Subcutaneous abdominal adipose tissue (tissue), 5 donors: Measurements from ENCODE around the gene CAMSAP3.

Source experiments
- H3K27ac ChIP-seq: one replicate; pipeline ENCODE4 v1.7.0; 2013; ENCODE audit warnings: low read depth, mild to moderate bottlenecking, inconsistent platforms, low read length, moderate library complexity
- H3K27me3 ChIP-seq, 5 donors: one replicate each; pipeline ENCODE4 v1.7.0; 2013; ENCODE audit warnings: low read length in 5 of 5, inconsistent platforms in 1 of 5; ENCODE audit not compliant: control insufficient read depth in 5 of 5, insufficient read depth in 4 of 5
- H3K36me3 ChIP-seq, 5 donors: one replicate each; pipeline ENCODE4 v1.7.0; 2013; ENCODE audit warnings: low read length in 5 of 5; ENCODE audit not compliant: control insufficient read depth in 5 of 5, insufficient read depth in 5 of 5
- H3K4me1 ChIP-seq, 5 donors: one replicate each; pipeline ENCODE4 v1.7.0; 2013; ENCODE audit warnings: low read length in 5 of 5, mild to moderate bottlenecking in 3 of 5, moderate library complexity in 1 of 5; ENCODE audit not compliant: control insufficient read depth in 5 of 5, insufficient read depth in 5 of 5
- H3K4me3 ChIP-seq, 5 donors: one replicate each; pipeline ENCODE4 v1.7.0; 2013; ENCODE audit warnings: low read length in 5 of 5, low read depth in 1 of 5
- H3K9ac ChIP-seq, 5 donors: one replicate each; pipeline ENCODE4 v1.7.0; 2013; ENCODE audit warnings: low read length in 5 of 5, mild to moderate bottlenecking in 4 of 5, moderate library complexity in 3 of 5
- H3K9me3 ChIP-seq, 5 donors: one replicate each; pipeline ENCODE4 v1.7.0; 2013; ENCODE audit warnings: low read length in 5 of 5; ENCODE audit not compliant: control insufficient read depth in 5 of 5
- donor health status: healthy.
- donor health status: healthy.
- donor health status: healthy.
- donor health status: healthy.
- donor health status: healthy.

CAMSAP3 gene

DNA sequence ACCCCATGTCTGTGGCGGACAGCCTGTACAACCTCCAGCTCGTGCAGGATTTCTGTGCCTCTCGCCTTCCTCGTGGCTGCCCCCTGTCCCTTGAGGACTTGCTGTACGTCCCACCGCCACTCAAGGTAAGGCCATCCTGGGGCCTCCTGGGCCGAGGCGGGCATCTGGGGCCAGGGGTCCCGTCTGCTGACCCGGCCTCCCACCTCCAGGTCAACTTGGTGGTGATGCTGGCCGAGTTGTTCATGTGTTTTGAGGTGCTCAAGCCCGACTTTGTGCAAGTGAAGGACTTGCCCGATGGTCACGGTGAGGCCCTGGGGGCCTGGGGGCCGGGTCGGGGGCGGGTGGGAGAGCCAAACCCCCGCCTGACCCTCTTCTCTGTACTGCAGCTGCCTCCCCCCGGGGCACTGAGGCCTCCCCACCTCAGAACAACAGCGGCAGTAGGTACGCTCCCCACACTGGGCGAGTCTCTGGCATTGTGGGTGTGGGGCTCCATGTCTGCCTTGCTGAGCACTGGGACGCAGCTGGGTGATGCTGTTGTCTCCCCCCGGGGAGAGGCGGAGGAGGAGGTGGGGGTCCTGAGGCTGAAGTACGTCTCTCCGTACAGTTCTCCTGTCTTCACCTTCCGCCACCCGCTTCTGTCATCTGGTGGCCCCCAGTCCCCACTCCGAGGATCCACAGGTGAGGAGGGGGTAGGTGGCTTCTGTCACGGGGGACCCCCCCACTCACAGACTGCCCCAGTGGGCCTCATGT, 15.0 kb downstream of the CAMSAP3 start:
- Histone ChIP-seq H3K4me3 (no peak overlapping the region), H3K27ac (no peak overlapping the region), H3K4me1 (no peaks in the 10 kb centered on the region), H3K9me3 (no peaks in the 10 kb centered on the region), H3K27me3 (peaks cover under 1 to 7% (median 5%) of the 10 kb centered on the region in 5 donors), H3K36me3 (no peaks in the 10 kb centered on the region), H3K9ac (no peak overlapping the region)

DNA sequence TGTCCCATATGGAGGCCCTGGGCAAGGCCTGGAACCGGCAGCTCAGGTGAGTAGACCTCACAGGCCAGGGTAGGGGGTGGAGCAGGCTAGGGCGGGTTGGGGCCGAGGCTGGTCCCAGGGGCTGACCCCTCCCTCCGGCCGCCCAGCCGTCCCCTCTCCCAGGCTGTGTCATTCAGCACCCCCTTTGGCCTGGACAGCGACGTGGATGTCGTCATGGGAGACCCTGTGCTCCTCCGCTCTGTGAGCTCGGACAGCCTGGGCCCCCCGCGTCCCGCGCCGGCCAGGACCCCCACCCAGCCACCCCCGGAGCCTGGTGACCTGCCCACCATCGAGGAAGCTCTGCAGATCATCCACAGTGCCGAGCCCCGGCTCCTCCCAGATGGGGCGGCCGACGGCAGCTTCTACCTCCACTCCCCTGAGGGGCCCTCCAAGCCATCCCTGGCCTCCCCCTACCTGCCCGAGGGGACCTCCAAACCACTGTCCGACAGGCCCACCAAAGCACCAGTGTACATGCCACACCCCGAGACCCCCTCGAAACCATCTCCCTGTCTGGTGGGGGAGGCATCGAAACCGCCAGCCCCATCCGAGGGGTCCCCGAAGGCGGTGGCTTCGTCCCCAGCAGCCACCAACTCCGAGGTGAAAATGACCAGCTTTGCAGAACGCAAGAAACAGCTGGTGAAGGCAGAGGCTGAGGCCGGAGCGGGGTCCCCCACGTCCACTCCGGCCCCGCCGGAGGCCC, 16.0 kb downstream of the CAMSAP3 start:
- Histone ChIP-seq H3K4me1 (no peaks in the 10 kb centered on the region), H3K4me3 (no peak overlapping the region), H3K36me3 (no peaks in the 10 kb centered on the region), H3K27me3 (peaks cover 0 to 5% (median 2%) of the 10 kb centered on the region in 5 donors), H3K9me3 (no peaks in the 10 kb centered on the region), H3K9ac (no peak overlapping the region), H3K27ac (no peak overlapping the region)

DNA sequence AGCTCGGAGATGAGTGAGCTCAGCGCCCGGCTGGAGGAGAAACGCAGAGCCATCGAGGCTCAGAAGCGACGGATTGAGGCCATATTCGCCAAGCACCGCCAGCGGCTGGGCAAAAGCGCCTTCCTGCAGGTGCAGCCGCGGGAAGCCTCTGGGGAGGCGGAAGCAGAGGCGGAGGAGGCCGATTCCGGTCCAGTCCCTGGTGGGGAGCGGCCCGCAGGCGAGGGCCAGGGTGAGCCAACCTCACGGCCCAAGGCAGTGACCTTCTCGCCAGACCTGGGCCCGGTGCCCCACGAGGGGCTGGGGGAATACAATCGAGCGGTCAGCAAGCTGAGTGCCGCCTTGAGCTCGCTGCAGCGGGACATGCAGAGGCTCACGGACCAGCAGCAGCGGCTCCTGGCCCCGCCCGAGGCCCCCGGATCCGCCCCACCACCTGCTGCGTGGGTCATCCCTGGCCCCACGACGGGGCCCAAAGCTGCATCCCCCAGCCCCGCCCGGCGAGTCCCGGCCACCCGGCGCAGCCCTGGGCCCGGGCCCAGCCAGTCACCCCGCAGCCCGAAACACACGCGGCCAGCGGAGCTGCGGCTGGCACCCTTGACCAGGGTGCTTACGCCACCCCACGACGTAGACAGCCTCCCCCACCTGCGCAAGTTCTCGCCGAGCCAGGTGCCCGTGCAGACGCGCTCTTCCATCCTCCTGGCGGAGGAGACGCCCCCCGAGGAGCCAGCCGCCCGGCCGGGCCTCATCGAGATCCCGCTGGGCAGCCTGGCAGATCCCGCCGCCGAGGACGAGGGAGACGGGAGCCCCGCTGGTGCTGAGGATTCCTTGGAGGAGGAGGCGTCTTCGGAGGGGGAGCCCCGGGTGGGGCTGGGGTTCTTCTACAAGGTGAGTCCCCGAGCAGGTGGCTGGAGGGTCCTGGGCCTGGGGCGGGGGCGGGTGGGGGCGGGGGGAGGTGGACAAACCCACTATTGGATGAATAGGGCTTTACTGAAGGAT, 16.9 kb downstream of the CAMSAP3 start:
- H3K27ac ChIP-seq = no peak overlapping the region
- H3K36me3 ChIP-seq = no peaks in the 10 kb centered on the region
- peaks cover 0 to 5% (median 0%) of the 10 kb centered on the region in 5 donors for H3K27me3 ChIP-seq
- no peaks in the 10 kb centered on the region for H3K9me3 ChIP-seq
- no peak overlapping the region for H3K9ac ChIP-seq
- H3K4me3 ChIP-seq = no peak overlapping the region
- H3K4me1 ChIP-seq = no peaks in the 10 kb centered on the region

DNA sequence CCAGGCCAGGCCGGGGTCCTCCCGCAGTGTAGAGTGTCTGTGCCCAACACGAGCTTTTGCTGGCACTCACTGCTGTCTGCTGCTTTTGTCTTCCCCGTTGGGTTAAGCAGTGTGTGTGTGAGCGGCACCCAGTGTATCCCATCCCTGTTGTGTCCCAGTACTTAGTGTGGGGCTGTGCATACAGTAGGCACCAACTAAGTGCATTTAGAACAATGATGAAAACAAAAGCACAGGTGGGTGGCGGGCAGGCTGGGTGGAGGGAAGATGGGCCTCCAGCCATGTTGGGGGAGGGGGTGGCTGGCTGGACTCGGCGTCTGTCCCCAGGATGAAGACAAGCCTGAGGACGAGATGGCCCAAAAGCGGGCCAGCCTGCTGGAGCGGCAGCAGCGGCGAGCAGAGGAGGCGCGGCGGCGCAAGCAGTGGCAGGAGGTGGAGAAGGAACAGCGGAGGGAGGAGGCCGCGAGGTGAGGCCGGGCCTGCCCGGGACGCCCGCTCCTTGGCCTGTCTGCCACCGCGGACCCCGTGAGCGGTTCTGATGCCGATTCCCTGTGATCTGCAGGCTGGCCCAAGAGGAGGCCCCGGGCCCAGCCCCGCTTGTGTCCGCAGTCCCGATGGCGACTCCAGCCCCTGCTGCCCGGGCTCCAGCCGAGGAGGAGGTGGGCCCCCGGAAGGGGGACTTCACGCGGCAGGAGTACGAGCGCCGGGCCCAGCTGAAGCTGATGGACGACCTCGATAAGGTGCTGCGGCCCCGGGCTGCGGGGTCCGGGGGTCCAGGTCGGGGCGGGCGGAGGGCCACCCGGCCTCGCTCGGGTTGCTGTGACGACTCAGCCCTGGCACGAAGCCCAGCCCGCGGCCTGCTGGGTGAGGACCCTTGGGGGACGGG, 19.4 kb downstream of the CAMSAP3 start:
- no peak overlapping the region for H3K9ac ChIP-seq
- no peak overlapping the region for H3K27ac ChIP-seq
- peaks cover 0 to 5% (median 0%) of the 10 kb centered on the region in 5 donors for H3K27me3 ChIP-seq
- H3K9me3 ChIP-seq = no peaks in the 10 kb centered on the region
- peaks cover 0 to 6% (median 0%) of the 10 kb centered on the region in 5 donors for H3K4me1 ChIP-seq
- H3K4me3 ChIP-seq = no peak overlapping the region
- H3K36me3 ChIP-seq = peaks cover 0 to 21% (median 15%) of the 10 kb centered on the region in 5 donors

DNA sequence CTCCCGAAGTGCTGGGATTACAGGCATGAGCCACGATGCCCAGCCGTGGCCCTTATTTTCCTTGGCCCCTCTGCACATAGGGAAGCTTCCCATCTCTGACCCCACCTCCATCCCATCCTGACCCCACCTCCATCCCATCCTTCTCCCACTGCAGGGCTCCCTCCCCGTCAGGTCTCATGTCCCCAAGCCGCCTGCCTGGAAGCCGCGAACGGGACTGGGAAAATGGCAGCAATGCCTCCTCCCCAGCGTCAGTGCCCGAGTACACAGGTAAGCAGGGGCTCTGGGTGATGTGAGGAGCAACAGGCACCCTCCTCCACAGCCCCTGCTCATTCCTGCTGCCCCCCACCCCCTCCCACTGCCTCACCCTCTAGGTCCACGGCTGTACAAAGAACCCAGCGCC, 21.5 kb downstream of the CAMSAP3 start:
- peaks cover 0 to 6% (median 0%) of the 10 kb centered on the region in 5 donors for H3K4me1 ChIP-seq
- H3K27ac ChIP-seq = no peak overlapping the region
- no peaks in the 10 kb centered on the region for H3K27me3 ChIP-seq
- H3K9me3 ChIP-seq = no peaks in the 10 kb centered on the region
- H3K4me3 ChIP-seq = no peak overlapping the region
- H3K36me3 ChIP-seq = peaks cover 0 to 41% (median 36%) of the 10 kb centered on the region in 5 donors
- H3K9ac ChIP-seq = no peak overlapping the region

DNA sequence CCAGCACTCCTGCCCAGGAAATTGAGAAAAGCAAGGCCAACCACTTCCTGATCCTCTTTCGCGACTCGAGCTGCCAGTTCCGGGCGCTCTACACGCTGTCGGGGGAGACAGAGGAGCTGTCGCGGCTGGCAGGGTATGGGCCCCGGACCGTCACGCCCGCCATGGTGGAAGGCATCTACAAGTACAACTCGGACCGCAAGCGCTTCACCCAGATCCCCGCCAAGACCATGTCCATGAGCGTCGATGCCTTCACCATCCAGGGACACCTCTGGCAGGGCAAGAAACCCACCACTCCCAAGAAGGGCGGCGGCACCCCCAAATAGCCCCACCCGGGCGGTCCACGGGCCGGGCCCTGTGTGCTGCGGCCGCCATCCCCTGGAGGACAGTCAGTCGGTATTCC, 22.1 kb downstream of the CAMSAP3 start:
- Histone ChIP-seq H3K27ac (no peak overlapping the region), H3K36me3 (peaks cover 0 to 47% (median 41%) of the 10 kb centered on the region in 5 donors), H3K9ac (no peak overlapping the region), H3K4me3 (no peak overlapping the region), H3K9me3 (no peaks in the 10 kb centered on the region), H3K4me1 (peaks cover 0 to 6% (median 0%) of the 10 kb centered on the region in 5 donors), H3K27me3 (no peaks in the 10 kb centered on the region)

DNA sequence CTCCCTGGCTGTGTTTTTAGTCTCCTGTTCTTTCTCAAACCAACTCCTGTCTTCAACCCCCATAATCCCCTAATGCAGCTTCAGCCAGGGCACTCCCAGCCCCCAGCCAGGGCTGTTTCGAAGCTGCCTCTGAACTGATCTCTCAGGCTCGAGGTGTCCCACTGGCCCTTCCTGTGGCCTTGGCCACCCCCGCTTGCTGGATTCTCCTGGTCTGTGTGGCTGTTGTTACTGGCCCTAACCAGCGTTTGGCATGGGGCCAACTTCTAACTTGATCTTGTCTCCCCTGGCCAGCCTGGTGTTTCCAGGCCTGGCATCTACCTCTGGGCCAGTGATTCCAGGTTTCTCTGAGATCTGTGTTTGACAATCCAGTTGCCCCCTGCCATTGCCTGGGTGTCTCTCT, 22.7 kb downstream of the CAMSAP3 start:
- Histone ChIP-seq H3K9me3 (no peaks in the 10 kb centered on the region), H3K4me1 (peaks cover 0 to 6% (median 0%) of the 10 kb centered on the region in 5 donors), H3K36me3 (peaks cover 0 to 53% (median 47%) of the 10 kb centered on the region in 5 donors), H3K9ac (no peak overlapping the region), H3K27ac (no peak overlapping the region), H3K27me3 (no peaks in the 10 kb centered on the region), H3K4me3 (no peak overlapping the region)

DNA sequence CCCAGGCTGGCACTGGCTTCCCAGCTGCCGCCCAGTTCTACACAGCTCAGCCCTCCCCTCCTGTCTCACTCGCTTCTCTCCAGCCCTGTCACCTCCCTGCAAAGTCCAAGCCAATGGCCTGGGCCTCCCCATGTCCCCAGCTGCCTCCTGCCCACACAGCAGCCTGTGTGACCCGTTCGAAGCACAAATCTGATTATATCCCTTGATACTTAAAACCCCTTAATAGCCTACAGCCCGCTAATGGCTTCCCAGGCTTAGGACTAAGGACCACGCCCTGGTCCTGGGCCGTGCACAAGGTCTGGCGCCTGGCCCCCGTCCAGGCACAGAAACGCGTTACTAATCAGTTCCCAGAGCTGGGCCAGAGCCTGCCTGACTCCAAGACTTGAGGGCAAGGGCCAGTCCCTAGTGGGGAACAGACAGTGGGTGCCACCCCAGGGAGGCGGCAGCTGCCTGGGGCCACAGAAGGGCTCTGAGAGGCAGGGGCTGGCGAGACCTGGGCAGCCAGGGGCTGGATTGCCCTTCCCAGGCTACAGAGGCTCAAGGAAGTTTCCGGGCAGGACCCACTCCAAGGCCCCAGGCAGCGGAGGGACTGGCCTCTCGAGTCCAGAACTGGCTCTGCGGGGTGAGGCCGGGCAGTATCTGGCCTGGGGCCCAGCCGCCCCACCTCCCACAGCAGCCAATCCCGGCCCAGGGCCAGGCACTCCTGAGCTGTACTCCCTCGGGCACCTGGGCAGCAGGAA, 23.3 kb downstream of the CAMSAP3 start:
- H3K4me3 ChIP-seq = no peak overlapping the region
- H3K4me1 ChIP-seq = peaks cover 0 to 6% (median 0%) of the 10 kb centered on the region in 5 donors
- H3K9ac ChIP-seq = no peak overlapping the region
- no peaks in the 10 kb centered on the region for H3K9me3 ChIP-seq
- peaks cover 0 to 59% (median 53%) of the 10 kb centered on the region in 5 donors for H3K36me3 ChIP-seq
- no peaks in the 10 kb centered on the region for H3K27me3 ChIP-seq
- H3K27ac ChIP-seq = no peak overlapping the region
